ENCODE measurements around the gene ACBD6. TPM values are rescaled to one million over a fixed set of nuclear protein-coding genes. Genes with fewer than 3 reads are reported as not detected.

The ACBD6 gene
- total RNA-seq, 4 donors from 2014 or later = 26.6 to 51.3 (median 34.4) TPM

GRCh38 chr1:180539136-180539535 lies 36.8 kb upstream of the ACBD6 start:
- Histone ChIP-seq H3K9me3 (no peaks in the 10 kb centered on the region), H3K27ac (no peak overlapping the region), H3K4me3 (no peak overlapping the region), H3K27me3 (no peaks in the 10 kb centered on the region), H3K36me3 (no peaks in the 10 kb centered on the region), H3K4me1 (peaks cover 0 to 14% (median 8%) of the 10 kb centered on the region in 3 donors)
- intact Hi-C loops (cut with DNase I) = no loop called here
- WGBS, 2 donors = 91 to 95% methylated on average over 7 of the region's 7 CpGs
- DNase-seq = no peak
- TF ChIP-seq, protein P1, sequence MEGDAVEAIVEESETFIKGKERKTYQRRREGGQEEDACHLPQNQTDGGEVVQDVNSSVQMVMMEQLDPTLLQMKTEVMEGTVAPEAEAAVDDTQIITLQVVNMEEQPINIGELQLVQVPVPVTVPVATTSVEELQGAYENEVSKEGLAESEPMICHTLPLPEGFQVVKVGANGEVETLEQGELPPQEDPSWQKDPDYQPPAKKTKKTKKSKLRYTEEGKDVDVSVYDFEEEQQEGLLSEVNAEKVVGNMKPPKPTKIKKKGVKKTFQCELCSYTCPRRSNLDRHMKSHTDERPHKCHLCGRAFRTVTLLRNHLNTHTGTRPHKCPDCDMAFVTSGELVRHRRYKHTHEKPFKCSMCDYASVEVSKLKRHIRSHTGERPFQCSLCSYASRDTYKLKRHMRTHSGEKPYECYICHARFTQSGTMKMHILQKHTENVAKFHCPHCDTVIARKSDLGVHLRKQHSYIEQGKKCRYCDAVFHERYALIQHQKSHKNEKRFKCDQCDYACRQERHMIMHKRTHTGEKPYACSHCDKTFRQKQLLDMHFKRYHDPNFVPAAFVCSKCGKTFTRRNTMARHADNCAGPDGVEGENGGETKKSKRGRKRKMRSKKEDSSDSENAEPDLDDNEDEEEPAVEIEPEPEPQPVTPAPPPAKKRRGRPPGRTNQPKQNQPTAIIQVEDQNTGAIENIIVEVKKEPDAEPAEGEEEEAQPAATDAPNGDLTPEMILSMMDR (IDR thresholded peaks at IDR 0.05) = no peak
- TF ChIP-seq POLR2A (IDR thresholded peaks at IDR 0.05) = no peak

GRCh38 chr1:180536821-180537372 lies 34.5 kb upstream of the ACBD6 start:
- DNase-seq = no peak
- intact Hi-C loops (cut with DNase I) = no loop called here
- Histone ChIP-seq H3K27ac (no peak overlapping the region), H3K9me3 (no peaks in the 10 kb centered on the region), H3K4me1 (peaks cover 0 to 12% (median 0%) of the 10 kb centered on the region in 3 donors), H3K27me3 (no peaks in the 10 kb centered on the region), H3K36me3 (no peaks in the 10 kb centered on the region), H3K4me3 (no peak overlapping the region)
- no peak for TF ChIP-seq POLR2A (IDR thresholded peaks at IDR 0.05)
- TF ChIP-seq, protein P1 (IDR thresholded peaks at IDR 0.05) = no peak
- 85 to 91% methylated on average over 6 to 7 of the region's 7 CpGs for WGBS, 2 donors

DNA sequence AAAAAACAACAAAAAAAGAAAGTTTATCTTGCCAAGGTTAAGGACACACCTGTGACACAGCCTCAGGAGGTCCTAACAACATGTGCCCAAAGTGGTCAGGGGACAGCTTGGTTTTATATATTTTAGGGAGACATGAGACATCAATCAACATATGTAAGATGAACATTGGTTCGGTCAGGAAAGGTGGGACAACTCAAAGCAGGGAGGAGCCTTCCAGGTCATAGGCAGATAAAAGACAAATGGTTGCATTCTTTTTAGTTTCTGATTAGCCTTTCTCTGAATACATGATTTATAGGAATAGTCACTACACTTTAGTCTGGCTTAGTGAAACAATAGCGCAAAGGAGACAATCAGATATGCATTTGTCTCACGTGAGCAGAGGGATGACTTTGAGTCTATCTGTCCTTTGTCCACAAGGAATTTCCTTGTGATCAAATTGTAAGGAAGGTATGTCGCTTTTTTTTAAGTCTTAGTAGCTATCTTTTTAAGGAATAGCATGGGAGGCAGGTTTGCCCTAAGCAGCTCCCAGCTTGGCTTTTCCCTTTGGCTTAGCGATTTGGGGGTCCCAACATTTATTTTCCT lies 33.1 kb upstream of the ACBD6 start:
- 84 to 85% methylated on average over 5 of the region's 5 CpGs for WGBS, 2 donors
- Histone ChIP-seq H3K4me3 (no peak overlapping the region), H3K4me1 (peaks cover 0 to 16% (median under 1%) of the 10 kb centered on the region in 3 donors), H3K36me3 (no peaks in the 10 kb centered on the region), H3K27ac (no peak overlapping the region), H3K27me3 (no peaks in the 10 kb centered on the region), H3K9me3 (no peaks in the 10 kb centered on the region)
- no peak for TF ChIP-seq POLR2A (IDR thresholded peaks at IDR 0.05)
- TF ChIP-seq, protein P1 (IDR thresholded peaks at IDR 0.05) = no peak
- DNase-seq = no peak
- intact Hi-C loops (cut with DNase I) = no loop called here

- 37 to 50% methylated on average over 7 of the region's 7 CpGs for WGBS, 2 donors
- H3K27ac ChIP-seq = no peak overlapping the region
- intact Hi-C loops (cut with DNase I) = no loop called here
These were observed 31.8 kb upstream of the ACBD6 start for GRCh38 chr1:180534214-180534613.

More at GRCh38 chr1:180534214-180534613, 31.8 kb upstream of the ACBD6 start:
- Histone ChIP-seq H3K9me3 (no peaks in the 10 kb centered on the region), H3K27me3 (no peaks in the 10 kb centered on the region), H3K4me3 (no peak overlapping the region), H3K36me3 (no peaks in the 10 kb centered on the region), H3K4me1 (peaks cover 0 to 22% (median 5%) of the 10 kb centered on the region in 3 donors)
- DNase-seq = no peak
- TF ChIP-seq POLR2A (IDR thresholded peaks at IDR 0.05) = no peak
- TF ChIP-seq, protein P1 (IDR thresholded peaks at IDR 0.05) = no peak
